Natural killer cell (primary cell): Measurements from ENCODE around the gene ZSCAN9. TPM values are rescaled to one million over a fixed set of nuclear protein-coding genes. Genes with fewer than 3 reads are reported as not detected.

Source experiments
- ATAC-seq, 3 donors: fragments of 150-1000 bp in 2 of 3; fragments of 200-7000 bp in 1 of 3; cut with Tn5 transposase; 1 replicate in 1 of 3; 2 replicates in 2 of 3; pipeline ENCODE4 v1.10.0; 2021; ENCODE audit warnings: mild to moderate bottlenecking in 2 of 3, moderate library complexity in 2 of 3
- DNase-seq, 2 donors: peaks; one replicate each; pipeline versions ENCODE4 v3.0.0 to v3.0.0-alpha.2; 2013 to 2021; ENCODE audit warnings: mixed read lengths in 1 of 2
- H3K27ac ChIP-seq: one replicate; pipeline ENCODE4 v1.5.1; 2013; ENCODE audit warnings: mild to moderate bottlenecking, low read length
- H3K27me3 ChIP-seq: one replicate; pipeline ENCODE4 v1.6.1; 2013; ENCODE audit warnings: low read length; ENCODE audit not compliant: control insufficient read depth, insufficient read depth
- H3K36me3 ChIP-seq: one replicate; pipeline ENCODE4 v1.6.1; 2013; ENCODE audit warnings: low read length; ENCODE audit not compliant: control insufficient read depth, insufficient read depth
- H3K4me1 ChIP-seq: one replicate; pipeline ENCODE4 v1.6.1; 2013; ENCODE audit warnings: low read length; ENCODE audit not compliant: control insufficient read depth, insufficient read depth
- H3K4me3 ChIP-seq: one replicate; pipeline ENCODE4 v1.5.1; 2013; ENCODE audit warnings: low read length
- H3K9me3 ChIP-seq: one replicate; pipeline ENCODE4 v1.6.1; 2013; ENCODE audit warnings: low read length; ENCODE audit not compliant: control insufficient read depth, insufficient read depth
- H3K27ac Mint-ChIP-seq, 2 donors: one replicate each; pipeline ENCODE4 v1.8.0; 2022; ENCODE audit warnings: mild to moderate bottlenecking in 2 of 2, mixed read lengths in 2 of 2, moderate library complexity in 1 of 2
- H3K27me3 Mint-ChIP-seq, 2 donors: one replicate each; pipeline ENCODE4 v1.8.0; 2022; ENCODE audit warnings: low read depth in 2 of 2, mixed read lengths in 2 of 2
- H3K36me3 Mint-ChIP-seq: one replicate; pipeline ENCODE4 v1.8.0; 2022; ENCODE audit warnings: mixed read lengths
- H3K4me1 Mint-ChIP-seq, 2 donors: one replicate each; pipeline ENCODE4 v1.8.0; 2022; ENCODE audit warnings: mixed read lengths in 2 of 2
- H3K4me3 Mint-ChIP-seq: one replicate; pipeline ENCODE4 v1.8.0; 2022; ENCODE audit warnings: mild to moderate bottlenecking, moderate library complexity, mixed read lengths
- H3K9me3 Mint-ChIP-seq, 2 donors: one replicate each; pipeline ENCODE4 v1.8.0; 2022; ENCODE audit warnings: mixed read lengths in 2 of 2
- WGBS: methylation state at CpG from one replicate; pipeline ENCODE4 v1.1.7; 2013; ENCODE audit warnings: missing lambda C conversion rate; ENCODE audit not compliant: insufficient coverage; 5-methylcytosine and 5-hydroxymethylcytosine counted together
- intact Hi-C: fragments of 100-400 bp; cut with micrococcal nuclease; formaldehyde crosslinking; loops from one replicate; pipeline ENCODE4 v1.14.2; 2022
- total RNA-seq, 4 donors: library from RNA; stranded (reverse); fragments of 120-200 nt in 1 of 4; gene quantifications; one replicate each; pipeline versions ENCODE4 v1.2.3 to v1.2.4, GENCODE V29; 2013 to 2022
- TF ChIP-seq, protein P1 (sequence below): fragments of 200-600 bp; IDR thresholded peaks from one replicate; pipeline ENCODE4 v1.8.0; 2022; ENCODE audit warnings: antibody characterized with exemption

Gene ZSCAN9
- total RNA-seq, 3 donors from 2014 or later (not counting 1 experiment from before 2014, with no cell fraction given), result 17.7 to 20.0 (median 18.7) TPM

GRCh38 chr6:28220257-28221133 lies 4.6 kb upstream of the ZSCAN9 start:
- Histone ChIP-seq H3K4me3 (no peak overlapping the region), H3K27ac (no peak overlapping the region), H3K27me3 (peaks cover 12% of the 10 kb centered on the region), H3K36me3 (no peaks in the 10 kb centered on the region), H3K9me3 (no peaks in the 10 kb centered on the region), H3K4me1 (peaks cover 22% of the 10 kb centered on the region)
- DNase-seq, result no peak
- H3K4me1 Mint-ChIP-seq, result peaks cover 9 to 30% of the 10 kb centered on the region in 2 donors
- no peaks in the 10 kb centered on the region for H3K9me3 Mint-ChIP-seq
- peaks cover 32 to 52% of the 10 kb centered on the region in 2 donors for H3K27me3 Mint-ChIP-seq
- intact Hi-C loops, result no loop called here
- TF ChIP-seq, protein P1, sequence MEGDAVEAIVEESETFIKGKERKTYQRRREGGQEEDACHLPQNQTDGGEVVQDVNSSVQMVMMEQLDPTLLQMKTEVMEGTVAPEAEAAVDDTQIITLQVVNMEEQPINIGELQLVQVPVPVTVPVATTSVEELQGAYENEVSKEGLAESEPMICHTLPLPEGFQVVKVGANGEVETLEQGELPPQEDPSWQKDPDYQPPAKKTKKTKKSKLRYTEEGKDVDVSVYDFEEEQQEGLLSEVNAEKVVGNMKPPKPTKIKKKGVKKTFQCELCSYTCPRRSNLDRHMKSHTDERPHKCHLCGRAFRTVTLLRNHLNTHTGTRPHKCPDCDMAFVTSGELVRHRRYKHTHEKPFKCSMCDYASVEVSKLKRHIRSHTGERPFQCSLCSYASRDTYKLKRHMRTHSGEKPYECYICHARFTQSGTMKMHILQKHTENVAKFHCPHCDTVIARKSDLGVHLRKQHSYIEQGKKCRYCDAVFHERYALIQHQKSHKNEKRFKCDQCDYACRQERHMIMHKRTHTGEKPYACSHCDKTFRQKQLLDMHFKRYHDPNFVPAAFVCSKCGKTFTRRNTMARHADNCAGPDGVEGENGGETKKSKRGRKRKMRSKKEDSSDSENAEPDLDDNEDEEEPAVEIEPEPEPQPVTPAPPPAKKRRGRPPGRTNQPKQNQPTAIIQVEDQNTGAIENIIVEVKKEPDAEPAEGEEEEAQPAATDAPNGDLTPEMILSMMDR, result no peak
- no peak overlapping the region for H3K27ac Mint-ChIP-seq
- no peak for ATAC-seq
- 47% methylated on average over 6 of the region's 6 CpGs for WGBS
- H3K4me3 Mint-ChIP-seq, result peak overlapping the region; percentile 57
- no peaks in the 10 kb centered on the region for H3K36me3 Mint-ChIP-seq

GRCh38 chr6:28224131-28225055 lies 682 bp upstream of the ZSCAN9 start:
- H3K27me3 ChIP-seq, result peaks cover 10% of the 10 kb centered on the region
- peak in 1 of 3 donors; percentile 5 for ATAC-seq

DNA sequence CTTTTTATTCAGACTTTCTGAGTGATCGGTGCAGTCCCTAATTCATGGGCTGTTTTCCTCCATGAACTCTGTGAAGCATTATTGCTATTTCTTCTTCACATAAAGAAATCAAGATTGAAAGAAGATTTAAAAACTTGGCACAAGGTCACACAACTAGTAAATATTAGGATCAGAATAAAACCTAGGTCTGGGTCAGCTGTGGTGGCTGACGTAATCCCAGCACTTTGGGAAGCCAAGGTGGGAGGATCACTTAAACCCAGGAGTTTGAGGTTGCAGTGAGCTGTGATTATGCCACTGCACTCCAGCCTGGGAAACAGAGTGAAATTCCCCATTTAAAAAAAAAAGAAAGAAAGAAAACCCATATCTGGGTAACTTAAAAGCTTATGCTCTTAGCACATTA lies 1.4 kb downstream of the ZSCAN9 start:
- peaks cover 9 to 26% of the 10 kb centered on the region in 2 donors for H3K27me3 Mint-ChIP-seq

More at GRCh38 chr6:28224131-28225055, 682 bp upstream of the ZSCAN9 start:
- no peaks in the 10 kb centered on the region for H3K9me3 Mint-ChIP-seq
- no peaks in the 10 kb centered on the region for H3K9me3 ChIP-seq
- peak overlapping the region; percentile 73 to 87 for H3K27ac Mint-ChIP-seq
- peak overlapping the region; percentile 19 for H3K27ac ChIP-seq
- H3K36me3 ChIP-seq, result peaks cover 17% of the 10 kb centered on the region
- peaks cover 17% of the 10 kb centered on the region for H3K4me1 ChIP-seq
- H3K27me3 Mint-ChIP-seq, result peaks cover 19 to 43% of the 10 kb centered on the region in 2 donors
- peaks cover 19 to 29% of the 10 kb centered on the region in 2 donors for H3K4me1 Mint-ChIP-seq
- WGBS, result 56% methylated on average over 8 of the region's 9 CpGs
- TF ChIP-seq, protein P1, result no peak
- H3K36me3 Mint-ChIP-seq, result peaks cover 7% of the 10 kb centered on the region
- DNase-seq, result no peak
- intact Hi-C loops, result no loop called here
- peak overlapping the region; percentile 64 for H3K4me3 ChIP-seq
- H3K4me3 Mint-ChIP-seq, result peak overlapping the region; percentile 80

More for the DNA sequence above, 1.4 kb downstream of the ZSCAN9 start:
- H3K4me3 ChIP-seq, result no peak overlapping the region
- no peak overlapping the region for H3K27ac ChIP-seq
- peak overlapping the region in 1 of 2 donors; percentile 73 for H3K27ac Mint-ChIP-seq
- H3K36me3 Mint-ChIP-seq, result peaks cover 14% of the 10 kb centered on the region
- H3K36me3 ChIP-seq, result peaks cover 25% of the 10 kb centered on the region
- no peaks in the 10 kb centered on the region for H3K9me3 ChIP-seq
- DNase-seq, result no peak
- no peak for ATAC-seq
- peaks cover 5% of the 10 kb centered on the region for H3K27me3 ChIP-seq
- no peaks in the 10 kb centered on the region for H3K9me3 Mint-ChIP-seq
- H3K4me3 Mint-ChIP-seq, result peak overlapping the region; percentile 80
- intact Hi-C loops, result no loop called here
- peaks cover 16% of the 10 kb centered on the region for H3K4me1 ChIP-seq
- 92% methylated on average over 2 of the region's 2 CpGs for WGBS
- TF ChIP-seq, protein P1, result no peak
- peaks cover 19 to 29% of the 10 kb centered on the region in 2 donors for H3K4me1 Mint-ChIP-seq
